ENCODE measurements around the gene BDKRB1. TPM values are rescaled to one million over a fixed set of nuclear protein-coding genes. Genes with fewer than 3 reads are reported as not detected.

The BDKRB1 gene
- total and polyA plus RNA-seq, 9 of the 15 experiments (the other 6 are each of a cell fraction or from before 2014, with no cell fraction given), result 0.06 to 0.23 (median 0.09) TPM; not detected in 1

GRCh38 chr14:96221841-96222240 lies 34.2 kb upstream of the BDKRB1 start (continued):
- TF ChIP-seq, protein P1, sequence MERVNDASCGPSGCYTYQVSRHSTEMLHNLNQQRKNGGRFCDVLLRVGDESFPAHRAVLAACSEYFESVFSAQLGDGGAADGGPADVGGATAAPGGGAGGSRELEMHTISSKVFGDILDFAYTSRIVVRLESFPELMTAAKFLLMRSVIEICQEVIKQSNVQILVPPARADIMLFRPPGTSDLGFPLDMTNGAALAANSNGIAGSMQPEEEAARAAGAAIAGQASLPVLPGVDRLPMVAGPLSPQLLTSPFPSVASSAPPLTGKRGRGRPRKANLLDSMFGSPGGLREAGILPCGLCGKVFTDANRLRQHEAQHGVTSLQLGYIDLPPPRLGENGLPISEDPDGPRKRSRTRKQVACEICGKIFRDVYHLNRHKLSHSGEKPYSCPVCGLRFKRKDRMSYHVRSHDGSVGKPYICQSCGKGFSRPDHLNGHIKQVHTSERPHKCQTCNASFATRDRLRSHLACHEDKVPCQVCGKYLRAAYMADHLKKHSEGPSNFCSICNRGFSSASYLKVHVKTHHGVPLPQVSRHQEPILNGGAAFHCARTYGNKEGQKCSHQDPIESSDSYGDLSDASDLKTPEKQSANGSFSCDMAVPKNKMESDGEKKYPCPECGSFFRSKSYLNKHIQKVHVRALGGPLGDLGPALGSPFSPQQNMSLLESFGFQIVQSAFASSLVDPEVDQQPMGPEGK (CRISPR knock-in tag; IDR thresholded peaks at IDR 0.05; ENCODE audit: borderline replicate concordance), result no peak

DNA sequence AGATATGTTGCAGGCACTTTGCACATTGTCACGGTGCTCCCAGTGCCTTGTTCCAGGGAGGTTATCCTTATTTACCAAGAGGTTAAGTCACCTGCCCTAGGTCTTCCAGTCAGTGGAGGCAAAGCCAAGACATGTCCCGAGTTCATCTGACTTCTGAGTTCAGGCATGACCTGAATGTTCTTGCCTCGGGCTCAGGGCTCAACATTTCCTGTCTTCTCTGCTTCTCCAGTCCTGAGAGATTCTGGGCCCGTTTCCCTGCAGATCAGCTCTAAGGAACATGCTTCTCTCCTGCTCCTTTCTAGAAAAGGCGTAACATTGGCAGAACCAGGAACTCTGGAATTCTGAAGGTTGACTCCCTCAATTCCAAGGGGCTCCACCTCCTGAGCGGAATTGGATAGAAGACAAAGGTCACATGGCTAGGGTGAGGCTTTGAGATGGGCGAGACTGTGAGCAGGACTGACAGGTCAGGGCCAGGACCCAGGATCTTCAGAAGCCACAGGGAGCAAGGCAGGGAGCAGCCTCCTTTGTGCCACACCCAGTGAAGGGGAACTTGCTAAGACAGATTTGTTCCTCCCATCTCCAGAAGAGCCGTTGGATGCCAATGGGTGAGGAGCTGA lies 31.4 kb upstream of the BDKRB1 start:
- Histone ChIP-seq H3K4me2 (ENCODE audit: insufficient read depth, low read length) (no peak overlapping the region), H2AFZ (ENCODE audit: low read depth, low read length) (no peak overlapping the region), H3K79me2 (ENCODE audit: control insufficient read depth, insufficient read depth, low read length) (no peaks in the 10 kb centered on the region), H3K27ac (ENCODE audit: extremely low read depth, low read depth, low read length) (no peak overlapping the region), H3K9me1 (ENCODE audit: control insufficient read depth, insufficient read depth, low read length) (no peaks in the 10 kb centered on the region), H4K20me1 (replicated peaks; ENCODE audit: control insufficient read depth, insufficient read depth, low read length) (no peaks in the 10 kb centered on the region), H3K36me3 (ENCODE audit: control insufficient read depth, insufficient read depth, low read length) (no peaks in the 10 kb centered on the region), H3K4me3 (no peak overlapping the region), H3K9me3 (replicated peaks; ENCODE audit: control insufficient read depth, insufficient read depth, low read depth, low read length) (no peaks in the 10 kb centered on the region), H3K9ac (ENCODE audit: insufficient read depth in 1 of 2, low read depth in 2 of 2, low read length in 2 of 2) (no peak overlapping the region), H3K27me3 (ENCODE audit: control insufficient read depth in 2 of 2, insufficient read depth in 2 of 2, low read length in 2 of 2) (peaks cover 0 to 7% of the 10 kb centered on the region in 2 experiments; a peak in 1 of 5 replicates), H3K4me1 (replicated peaks in 1 of 2; ENCODE audit: control insufficient read depth in 2 of 2, insufficient read depth in 2 of 2, low read length in 2 of 2) (no peaks in the 10 kb centered on the region)
- in situ Hi-C loops (cut with MboI), result no loop called here
- ChIA-PET POLR2A (no interaction called here), CTCF (ENCODE audit: low intra/inter-chr PET ratio) (no interaction called here)
- no peak for FAIRE-seq
- WGBS (ENCODE audit: insufficient coverage, low coverage, missing lambda C conversion rate), result 0% methylated on average over 7 of the region's 8 CpGs
- BruUV-seq (replicated peaks), result no TSS peak
- no peak for DNase-seq (ENCODE audit: extremely low read depth in 1 of 4, low spot score in 3 of 4)
- no peak for ATAC-seq
- intact Hi-C loops (cut with micrococcal nuclease), result no loop called here
- no peak for TF ChIP-seq CHD2 (IDR thresholded peaks at IDR 0.05; ENCODE audit: low read depth, low read length)
- TF ChIP-seq ZBTB12 (CRISPR knock-in tag; IDR thresholded peaks at IDR 0.05), result no peak
- TF ChIP-seq PRPF4 (IDR thresholded peaks at IDR 0.05; ENCODE audit: insufficient read depth, low read depth, low read length, poor library complexity, severe bottlenecking), result no peak
- TF ChIP-seq ZNF785 (CRISPR knock-in tag; IDR thresholded peaks at IDR 0.05), result no peak
- TF ChIP-seq ZNF354B (CRISPR knock-in tag; IDR thresholded peaks at IDR 0.05), result no peak
- TF ChIP-seq, protein P2, sequence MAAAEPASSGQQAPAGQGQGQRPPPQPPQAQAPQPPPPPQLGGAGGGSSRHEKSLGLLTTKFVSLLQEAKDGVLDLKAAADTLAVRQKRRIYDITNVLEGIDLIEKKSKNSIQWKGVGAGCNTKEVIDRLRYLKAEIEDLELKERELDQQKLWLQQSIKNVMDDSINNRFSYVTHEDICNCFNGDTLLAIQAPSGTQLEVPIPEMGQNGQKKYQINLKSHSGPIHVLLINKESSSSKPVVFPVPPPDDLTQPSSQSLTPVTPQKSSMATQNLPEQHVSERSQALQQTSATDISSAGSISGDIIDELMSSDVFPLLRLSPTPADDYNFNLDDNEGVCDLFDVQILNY (CRISPR knock-in tag; IDR thresholded peaks at IDR 0.05), result no peak
- no peak for TF ChIP-seq FOXP4 (CRISPR knock-in tag; IDR thresholded peaks at IDR 0.05; ENCODE audit: borderline replicate concordance)
- no peak for TF ChIP-seq ZC3H11A (IDR thresholded peaks at IDR 0.05; ENCODE audit: low read depth, low read length)
- no peak for TF ChIP-seq PURB (CRISPR knock-in tag; IDR thresholded peaks at IDR 0.05; ENCODE audit: low read depth)
- no peak for TF ChIP-seq FOXA3 (CRISPR knock-in tag; conservative IDR thresholded peaks at IDR 0.05 in 1 of 2, IDR thresholded peaks at IDR 0.05 in 1 of 2)
- TF ChIP-seq DMBX1 (CRISPR knock-in tag; IDR thresholded peaks at IDR 0.05; ENCODE audit: borderline replicate concordance), result no peak
